GM12872 (cell line): ENCODE results near the gene CRYZL1.

Experiments
- TF ChIP-seq, protein P1 (sequence below): IDR thresholded peaks from 3 replicates; pipeline ENCODE4 v1.5.1; 2011; ENCODE audit warnings: low read depth, mild to moderate bottlenecking, low read length, moderate library complexity; ENCODE audit not compliant: insufficient read depth

The CRYZL1 gene

DNA sequence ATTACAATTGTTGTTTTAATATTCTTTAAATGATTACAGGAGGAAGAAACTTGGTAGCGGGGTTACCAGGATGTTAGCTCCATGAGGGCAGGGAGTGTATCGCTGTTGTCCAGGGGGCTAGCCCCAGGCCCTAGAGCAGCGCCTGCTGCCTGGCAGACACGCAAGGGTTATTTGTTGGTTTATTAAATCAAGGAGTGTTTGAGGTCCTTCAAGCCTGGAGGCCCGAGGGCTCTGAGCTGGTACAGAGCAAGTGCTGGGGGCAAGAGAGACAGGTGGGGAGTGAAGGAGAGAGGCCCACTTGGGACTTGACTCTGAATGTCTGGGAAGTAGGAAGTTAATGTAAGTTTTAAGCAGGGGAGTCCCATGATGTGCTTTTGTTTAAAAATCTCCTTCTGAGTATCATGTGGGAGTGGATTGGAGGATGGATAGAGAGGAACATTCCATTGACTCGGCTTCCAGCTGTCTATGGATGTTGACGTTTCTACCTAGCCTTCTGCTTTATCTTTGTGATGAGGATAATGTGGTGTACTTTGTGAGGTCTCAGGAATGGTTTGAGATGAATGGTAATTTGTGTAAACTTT lies 9.5 kb upstream of the CRYZL1 start:
- TF ChIP-seq, protein P1, sequence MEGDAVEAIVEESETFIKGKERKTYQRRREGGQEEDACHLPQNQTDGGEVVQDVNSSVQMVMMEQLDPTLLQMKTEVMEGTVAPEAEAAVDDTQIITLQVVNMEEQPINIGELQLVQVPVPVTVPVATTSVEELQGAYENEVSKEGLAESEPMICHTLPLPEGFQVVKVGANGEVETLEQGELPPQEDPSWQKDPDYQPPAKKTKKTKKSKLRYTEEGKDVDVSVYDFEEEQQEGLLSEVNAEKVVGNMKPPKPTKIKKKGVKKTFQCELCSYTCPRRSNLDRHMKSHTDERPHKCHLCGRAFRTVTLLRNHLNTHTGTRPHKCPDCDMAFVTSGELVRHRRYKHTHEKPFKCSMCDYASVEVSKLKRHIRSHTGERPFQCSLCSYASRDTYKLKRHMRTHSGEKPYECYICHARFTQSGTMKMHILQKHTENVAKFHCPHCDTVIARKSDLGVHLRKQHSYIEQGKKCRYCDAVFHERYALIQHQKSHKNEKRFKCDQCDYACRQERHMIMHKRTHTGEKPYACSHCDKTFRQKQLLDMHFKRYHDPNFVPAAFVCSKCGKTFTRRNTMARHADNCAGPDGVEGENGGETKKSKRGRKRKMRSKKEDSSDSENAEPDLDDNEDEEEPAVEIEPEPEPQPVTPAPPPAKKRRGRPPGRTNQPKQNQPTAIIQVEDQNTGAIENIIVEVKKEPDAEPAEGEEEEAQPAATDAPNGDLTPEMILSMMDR: no peak

DNA sequence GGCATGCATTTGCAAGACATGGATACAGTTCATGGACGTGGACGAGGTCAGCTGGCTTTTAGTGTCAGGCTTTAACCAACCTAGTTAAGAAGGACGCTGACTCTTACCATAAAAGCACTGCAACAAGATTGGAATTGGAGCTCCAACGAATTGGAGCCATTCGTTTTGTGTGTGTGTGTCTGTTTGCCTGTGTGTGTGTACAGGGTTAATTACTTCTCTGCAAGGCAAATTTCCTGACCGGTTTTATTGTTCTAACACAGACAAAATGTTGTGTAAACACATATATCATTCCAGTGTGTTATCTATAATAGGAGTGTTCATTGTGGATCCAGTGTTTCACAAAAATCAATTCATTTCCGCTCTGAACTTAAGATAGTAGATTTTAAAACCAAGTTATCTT lies 8.7 kb upstream of the CRYZL1 start:
- TF ChIP-seq, protein P1: no peak

DNA sequence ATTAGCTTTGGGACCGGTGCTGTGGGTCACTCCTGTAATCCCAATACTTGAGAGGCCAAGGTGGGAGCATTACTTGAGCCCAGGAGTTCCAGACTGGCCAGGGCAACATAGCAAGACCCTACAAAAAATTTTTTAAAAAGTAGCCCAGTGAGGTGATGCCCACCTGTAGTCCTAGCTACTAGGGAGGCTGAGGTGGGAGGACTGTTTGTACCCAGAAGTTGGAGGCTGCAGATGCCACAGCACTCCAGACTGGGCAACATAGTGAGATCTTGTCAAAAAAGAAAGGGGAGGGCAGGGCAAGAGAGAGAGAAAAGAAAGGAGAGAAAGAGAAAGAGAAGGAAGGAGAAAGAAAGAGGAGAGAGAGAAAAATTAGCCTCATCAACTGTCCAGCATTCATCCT lies 7.0 kb upstream of the CRYZL1 start:
- TF ChIP-seq, protein P1: no peak

DNA sequence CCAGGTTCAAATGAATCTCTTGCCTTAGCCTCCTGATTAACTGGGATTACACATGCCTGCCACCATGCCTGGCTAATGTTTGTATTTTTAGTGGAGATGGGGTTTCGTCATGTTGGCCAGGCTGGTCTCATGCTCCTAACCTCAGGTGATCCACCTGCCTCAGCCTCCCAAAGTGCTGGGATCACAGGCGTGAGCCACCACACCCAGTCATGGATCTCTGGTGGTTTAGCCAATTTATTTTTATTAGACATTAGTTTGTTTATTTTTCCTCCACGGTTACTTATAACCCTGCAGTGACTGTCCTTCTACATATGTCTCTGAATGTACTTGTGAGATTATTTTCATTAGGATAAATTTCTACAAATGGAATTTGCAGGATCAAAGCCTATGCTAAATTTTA lies 6.0 kb upstream of the CRYZL1 start:
- TF ChIP-seq, protein P1: no peak

DNA sequence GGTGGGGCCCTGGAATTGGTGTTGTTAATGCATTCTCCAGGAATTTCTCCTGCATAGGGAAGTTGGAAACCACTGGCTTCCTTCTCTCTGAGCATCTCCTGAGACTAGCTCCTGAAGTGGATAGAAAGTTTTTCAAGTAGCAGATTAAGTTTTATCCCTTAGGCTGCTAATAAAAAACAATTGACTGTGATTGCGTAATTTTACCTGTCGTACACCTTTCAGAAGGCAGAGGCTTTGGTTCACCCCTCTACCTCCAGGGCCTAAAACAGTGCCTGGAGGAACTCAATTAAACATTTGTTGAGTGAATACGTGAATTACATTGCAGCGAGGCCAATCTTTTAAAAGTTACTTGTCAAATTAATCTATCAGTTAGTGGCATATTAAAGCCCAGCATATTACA lies 4.2 kb upstream of the CRYZL1 start:
- TF ChIP-seq, protein P1: no peak

DNA sequence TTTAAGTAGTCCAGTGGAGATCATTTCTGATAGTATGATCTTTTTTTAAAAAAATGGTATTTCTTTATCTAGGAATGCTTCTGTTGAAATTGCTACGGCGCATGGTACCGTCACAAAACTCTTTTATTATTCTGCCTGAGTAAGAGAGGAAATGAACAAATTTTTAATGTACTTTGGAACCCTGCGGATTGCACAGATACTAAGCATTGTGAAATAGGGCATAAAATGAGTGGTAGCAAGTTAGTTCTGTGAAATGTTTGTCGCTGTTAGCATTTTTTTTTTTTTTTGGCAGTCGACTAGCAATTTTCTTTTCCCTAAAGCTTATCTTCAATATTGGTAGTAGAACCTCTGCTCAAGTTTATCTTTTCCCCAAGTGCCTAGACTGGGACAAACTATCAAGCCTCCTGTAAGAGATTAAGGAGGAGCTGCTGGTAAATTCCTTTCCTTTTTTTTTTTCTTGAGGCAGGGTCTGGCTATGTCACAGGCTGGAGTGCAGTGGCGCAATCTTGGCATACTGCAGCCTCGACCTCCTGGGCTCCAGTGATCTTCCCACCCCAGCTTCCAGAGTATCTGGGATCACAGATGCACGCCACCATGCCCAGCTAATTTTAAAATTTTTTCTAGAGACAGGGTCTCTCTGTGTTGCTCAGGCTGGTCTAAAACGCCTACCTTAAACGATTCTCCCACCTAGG lies 3.0 kb upstream of the CRYZL1 start:
- TF ChIP-seq, protein P1: no peak

DNA sequence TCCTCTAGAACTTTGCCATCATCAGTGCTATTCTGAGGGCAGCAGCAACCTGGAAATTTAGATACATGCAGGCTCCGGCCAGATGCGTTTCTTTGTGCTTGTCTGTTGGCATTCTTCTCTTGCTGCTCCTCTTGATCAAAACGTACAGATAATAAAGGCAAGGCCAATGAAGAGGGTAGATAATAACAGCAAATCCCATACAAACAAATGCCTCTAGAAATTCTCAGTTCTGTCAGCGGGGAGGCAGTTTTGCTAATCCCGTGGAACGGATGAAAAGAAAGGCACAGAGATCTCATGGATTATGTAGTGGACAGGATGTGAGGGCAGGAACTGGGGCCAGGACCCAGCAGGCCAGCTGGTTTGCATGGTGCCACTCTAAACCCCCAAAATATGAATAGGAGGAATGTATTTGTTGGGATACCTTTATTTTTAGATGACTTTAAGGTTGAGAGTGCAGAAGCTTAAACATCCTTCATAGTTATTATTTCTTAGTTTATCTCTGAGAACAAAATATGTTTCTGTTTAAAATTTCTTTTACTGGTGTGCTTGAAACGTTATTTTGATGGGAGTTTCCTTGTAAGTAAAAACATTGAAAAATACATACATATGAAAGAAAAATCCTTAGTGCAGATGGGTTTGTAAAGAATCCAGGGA lies 2.2 kb upstream of the CRYZL1 start:
- TF ChIP-seq, protein P1: no peak
